NCI-H345 treated with DMSO at 0.1 percent for 48 hours (cell line): ENCODE results near the gene NLGN2.

Source experiments
- DNase-seq: peaks from one replicate; lab custom pipeline; 2025; ENCODE audit not compliant: unreplicated experiment; lab: John Stamatoyannopoulos, UW

Gene NLGN2

GRCh38 chr17:7463372-7463846, 55.8 kb downstream of the NLGN2 start:
- no peak for DNase-seq

GRCh38 chr17:7464081-7464480, 56.4 kb downstream of the NLGN2 start:
- no peak for DNase-seq

- DNase-seq = no peak
Observed at GRCh38 chr17:7465597-7466275, 58.1 kb downstream of the NLGN2 start.

DNA sequence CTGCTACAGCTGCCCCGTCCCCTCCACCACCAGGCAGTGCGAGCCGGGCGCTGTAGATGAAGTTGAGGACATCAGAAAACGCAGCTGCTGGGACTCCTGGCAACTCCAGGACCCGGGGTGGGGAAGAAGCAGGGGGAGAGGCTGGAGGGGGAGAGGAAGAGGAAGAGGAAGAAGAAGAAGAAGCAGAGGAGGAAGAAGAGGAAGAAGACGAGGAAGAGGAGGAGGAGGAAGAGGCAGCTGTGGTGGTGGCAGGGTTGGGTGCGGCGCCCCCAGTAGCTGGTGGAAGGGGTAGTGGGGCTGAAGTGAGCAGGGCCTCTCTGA, 58.6 kb downstream of the NLGN2 start:
- no peak for DNase-seq

- no peak for DNase-seq
Observed at GRCh38 chr17:7466639-7467341, 59.1 kb downstream of the NLGN2 start.

- no peak for DNase-seq
Observed at GRCh38 chr17:7467498-7467897, 59.9 kb downstream of the NLGN2 start.

DNA sequence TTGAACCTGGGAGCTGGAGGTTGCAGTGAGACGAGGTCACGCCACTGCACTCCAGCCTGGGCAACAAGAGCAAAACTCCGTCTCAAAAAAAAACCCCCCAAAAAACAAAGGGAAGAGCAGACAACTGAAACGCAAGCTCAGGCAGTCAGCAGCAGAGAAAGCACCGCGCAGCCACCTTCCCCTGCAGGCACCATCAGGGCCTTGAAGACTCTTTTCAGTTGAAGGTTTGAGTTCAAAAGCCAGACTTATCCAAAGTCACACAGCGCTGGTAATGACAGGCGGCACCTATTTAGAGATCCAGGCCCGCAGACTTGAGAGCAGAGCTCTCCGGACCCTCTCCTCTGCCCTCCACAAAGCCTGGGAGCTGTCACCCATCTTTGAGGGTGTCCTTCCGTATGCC, 60.6 kb downstream of the NLGN2 start:
- no peak for DNase-seq

GRCh38 chr17:7468804-7469389, 61.3 kb downstream of the NLGN2 start:
- no peak for DNase-seq
